Activated B cell treated with CpG ODN at 0.5 μM for 24 hours (primary cell): ENCODE measurements around the gene GID8. TPM values are rescaled to one million over a fixed set of nuclear protein-coding genes. Genes with fewer than 3 reads are reported as not detected.

ENCODE experiments used
- ATAC-seq: fragments of 200-7000 bp; cut with Tn5 transposase; one replicate; pipeline ENCODE4 v1.10.0; 2021; ENCODE audit warnings: low read depth, mild to moderate bottlenecking, moderate library complexity
- CTCF ChIA-PET: fragments of 350-600 bp; sonication (Branson Sonifier 250); formaldehyde crosslinking; loops from one replicate; lab custom pipeline; 2021; ENCODE audit warnings: antibody characterized with exemption; lab: Charles Lee
- POLR2A ChIA-PET: fragments of 350-600 bp; sonication (Branson Sonifier 250); formaldehyde crosslinking; loops from one replicate; lab custom pipeline; 2021; ENCODE audit warnings: antibody characterized with exemption; lab: Charles Lee
- DNase-seq: peaks from one replicate; pipeline ENCODE4 v3.0.0; 2022
- H3K27ac Mint-ChIP-seq: one replicate; pipeline ENCODE4 v1.8.0; 2020; ENCODE audit warnings: mixed read lengths
- H3K27me3 Mint-ChIP-seq: one replicate; pipeline ENCODE4 v1.8.0; 2021; ENCODE audit warnings: mixed read lengths
- H3K36me3 Mint-ChIP-seq: one replicate; pipeline ENCODE4 v1.8.0; 2021; ENCODE audit warnings: low read depth, mixed read lengths
- H3K4me1 Mint-ChIP-seq: one replicate; pipeline ENCODE4 v1.8.0; 2021; ENCODE audit warnings: mixed read lengths
- H3K4me3 Mint-ChIP-seq: one replicate; pipeline ENCODE4 v1.8.0; 2020; ENCODE audit warnings: mild to moderate bottlenecking, mixed read lengths
- H3K9me3 Mint-ChIP-seq: one replicate; pipeline ENCODE4 v1.8.0; 2020; ENCODE audit warnings: mixed read lengths
- intact Hi-C: fragments of 100-400 bp; cut with micrococcal nuclease; formaldehyde crosslinking; loops from one replicate; pipeline ENCODE4 v1.15.1; 2024
- total RNA-seq: library from RNA; stranded (reverse); gene quantifications from 2 replicates; pipeline ENCODE4 v1.2.3, GENCODE V29; 2022
- TF ChIP-seq, protein P1 (sequence below): fragments of 200-600 bp; IDR thresholded peaks from one replicate; pipeline ENCODE4 v1.8.0; 2022; ENCODE audit warnings: antibody characterized with exemption, mild to moderate bottlenecking

Gene GID8
- total RNA-seq, 1 donor from 2014 or later: 43.1 TPM

DNA sequence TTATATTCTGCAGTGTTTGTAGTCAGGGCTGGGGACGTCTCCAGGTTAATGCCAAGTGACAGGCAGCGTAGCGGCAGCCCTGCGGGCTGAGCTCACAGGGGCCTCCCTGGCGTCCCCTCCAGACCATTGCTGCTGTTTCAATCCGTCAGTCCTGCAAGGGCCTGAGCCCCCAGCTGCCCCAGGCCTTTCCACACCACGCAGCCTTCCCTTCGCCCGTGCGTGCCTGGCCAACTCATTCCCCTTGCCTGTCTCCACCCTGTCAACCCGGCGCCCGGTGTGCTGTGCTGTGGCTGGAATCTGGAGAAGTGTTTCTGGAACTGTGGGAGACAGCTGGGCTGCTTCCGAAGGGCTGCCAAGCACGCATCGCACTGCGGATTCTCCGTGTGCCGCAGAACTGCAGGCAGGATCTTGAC lies 56.9 kb downstream of the GID8 start:
- ATAC-seq: no peak
- TF ChIP-seq, protein P1, sequence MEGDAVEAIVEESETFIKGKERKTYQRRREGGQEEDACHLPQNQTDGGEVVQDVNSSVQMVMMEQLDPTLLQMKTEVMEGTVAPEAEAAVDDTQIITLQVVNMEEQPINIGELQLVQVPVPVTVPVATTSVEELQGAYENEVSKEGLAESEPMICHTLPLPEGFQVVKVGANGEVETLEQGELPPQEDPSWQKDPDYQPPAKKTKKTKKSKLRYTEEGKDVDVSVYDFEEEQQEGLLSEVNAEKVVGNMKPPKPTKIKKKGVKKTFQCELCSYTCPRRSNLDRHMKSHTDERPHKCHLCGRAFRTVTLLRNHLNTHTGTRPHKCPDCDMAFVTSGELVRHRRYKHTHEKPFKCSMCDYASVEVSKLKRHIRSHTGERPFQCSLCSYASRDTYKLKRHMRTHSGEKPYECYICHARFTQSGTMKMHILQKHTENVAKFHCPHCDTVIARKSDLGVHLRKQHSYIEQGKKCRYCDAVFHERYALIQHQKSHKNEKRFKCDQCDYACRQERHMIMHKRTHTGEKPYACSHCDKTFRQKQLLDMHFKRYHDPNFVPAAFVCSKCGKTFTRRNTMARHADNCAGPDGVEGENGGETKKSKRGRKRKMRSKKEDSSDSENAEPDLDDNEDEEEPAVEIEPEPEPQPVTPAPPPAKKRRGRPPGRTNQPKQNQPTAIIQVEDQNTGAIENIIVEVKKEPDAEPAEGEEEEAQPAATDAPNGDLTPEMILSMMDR: no peak
- Mint-ChIP-seq H3K9me3 (no peaks in the 10 kb centered on the region), H3K4me1 (no peaks in the 10 kb centered on the region), H3K4me3 (no peak overlapping the region), H3K27ac (no peak overlapping the region), H3K27me3 (peaks cover 55% of the 10 kb centered on the region), H3K36me3 (no peaks in the 10 kb centered on the region)
- ChIA-PET POLR2A (no interaction called here), CTCF (no interaction called here)
- intact Hi-C loops: no loop called here
- DNase-seq: no peak

DNA sequence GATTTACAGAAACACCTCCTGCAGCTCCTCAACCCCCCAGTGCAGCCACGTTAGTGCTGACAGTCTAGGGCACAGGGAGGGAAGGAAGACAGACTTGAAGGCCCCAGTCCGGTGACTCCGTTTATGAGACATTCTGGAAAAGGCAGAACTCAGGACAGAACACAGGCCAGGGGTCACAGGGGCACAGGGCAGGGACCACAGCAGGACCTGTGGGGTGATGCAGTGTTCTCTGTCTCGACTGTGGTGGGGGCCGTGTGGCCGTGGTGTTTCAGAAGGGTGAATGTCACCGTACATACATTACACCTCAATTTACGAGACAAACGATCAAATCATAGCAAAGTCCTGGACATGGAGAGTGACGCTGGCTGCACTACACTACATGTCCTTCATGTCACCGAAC lies 57.5 kb downstream of the GID8 start:
- H3K27me3 Mint-ChIP-seq: peaks cover 61% of the 10 kb centered on the region
- intact Hi-C loops: no loop called here
- ChIA-PET POLR2A (no interaction called here), CTCF (no interaction called here)
- H3K9me3 Mint-ChIP-seq: no peaks in the 10 kb centered on the region
- H3K27ac Mint-ChIP-seq: no peak overlapping the region
- no peaks in the 10 kb centered on the region for H3K36me3 Mint-ChIP-seq
- H3K4me1 Mint-ChIP-seq: no peaks in the 10 kb centered on the region
- DNase-seq (no peak), ATAC-seq (no peak)
- H3K4me3 Mint-ChIP-seq: no peak overlapping the region
- TF ChIP-seq, protein P1: no peak

DNA sequence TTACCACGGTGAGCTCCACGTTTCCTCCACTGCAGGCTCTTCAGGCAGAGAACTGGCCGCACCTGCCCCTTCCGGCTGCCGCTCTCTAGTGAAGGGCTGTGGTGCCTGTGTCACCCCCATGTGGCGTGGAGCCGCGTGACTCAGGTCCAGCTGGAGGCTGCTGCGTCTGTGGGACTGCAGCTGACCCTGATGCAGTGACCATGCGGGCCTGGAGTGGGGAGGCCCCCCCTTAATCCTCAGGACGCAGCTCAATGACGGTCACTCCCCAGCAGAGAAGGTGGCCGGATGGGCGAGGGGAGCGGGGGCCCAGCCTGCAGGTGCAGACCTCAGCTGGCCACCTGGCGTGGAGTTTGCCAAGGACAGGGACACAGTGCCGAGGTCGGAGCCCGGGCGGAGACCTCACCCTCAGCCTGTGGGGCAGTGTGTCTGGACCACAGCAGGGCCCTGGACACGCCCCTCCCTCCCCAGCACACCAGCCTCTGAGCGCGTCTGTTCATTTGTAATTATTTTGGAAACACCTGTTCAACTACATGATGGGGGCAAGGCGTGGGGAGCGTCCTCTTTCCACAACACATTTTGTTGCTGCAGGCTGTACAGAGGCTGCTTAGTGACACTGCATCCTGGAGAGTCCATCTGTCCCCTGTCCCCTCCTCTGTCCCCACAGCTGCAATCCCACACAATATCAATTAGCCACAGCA lies 58.1 kb downstream of the GID8 start:
- no peak overlapping the region for H3K4me3 Mint-ChIP-seq
- H3K27ac Mint-ChIP-seq: no peak overlapping the region
- peaks cover 63% of the 10 kb centered on the region for H3K27me3 Mint-ChIP-seq
- no peak for DNase-seq
- H3K4me1 Mint-ChIP-seq: no peaks in the 10 kb centered on the region
- intact Hi-C loops: no loop called here
- H3K36me3 Mint-ChIP-seq: no peaks in the 10 kb centered on the region
- CTCF ChIA-PET: no interaction called here
- ATAC-seq: no peak
- TF ChIP-seq, protein P1: no peak
- no peaks in the 10 kb centered on the region for H3K9me3 Mint-ChIP-seq
- POLR2A ChIA-PET: no interaction called here

DNA sequence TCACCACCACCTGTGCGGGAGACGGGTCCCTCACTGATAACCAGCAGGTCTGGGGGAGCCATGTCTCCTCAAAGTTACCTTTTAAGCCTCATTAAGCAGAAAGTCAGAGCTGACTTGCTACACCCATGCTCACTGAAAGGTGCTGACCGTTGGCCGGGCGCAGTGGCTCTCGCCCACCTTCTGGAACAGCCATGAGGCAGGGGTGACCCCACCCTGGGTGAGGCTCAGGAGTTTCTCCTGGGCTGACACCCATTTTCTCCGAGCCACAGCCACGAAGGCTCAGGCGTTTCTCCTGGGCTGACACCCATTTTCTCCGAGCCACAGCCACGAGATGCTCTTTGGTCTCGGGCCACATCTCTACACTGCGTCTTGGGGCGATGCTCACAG lies 58.6 kb downstream of the GID8 start:
- Mint-ChIP-seq H3K4me3 (no peak overlapping the region), H3K4me1 (no peaks in the 10 kb centered on the region), H3K36me3 (no peaks in the 10 kb centered on the region), H3K27me3 (peaks cover 64% of the 10 kb centered on the region), H3K27ac (no peak overlapping the region), H3K9me3 (no peaks in the 10 kb centered on the region)
- DNase-seq (no peak), ATAC-seq (no peak)
- POLR2A ChIA-PET: no interaction called here
- TF ChIP-seq, protein P1: no peak
- CTCF ChIA-PET: no interaction called here
- intact Hi-C loops: no loop called here

DNA sequence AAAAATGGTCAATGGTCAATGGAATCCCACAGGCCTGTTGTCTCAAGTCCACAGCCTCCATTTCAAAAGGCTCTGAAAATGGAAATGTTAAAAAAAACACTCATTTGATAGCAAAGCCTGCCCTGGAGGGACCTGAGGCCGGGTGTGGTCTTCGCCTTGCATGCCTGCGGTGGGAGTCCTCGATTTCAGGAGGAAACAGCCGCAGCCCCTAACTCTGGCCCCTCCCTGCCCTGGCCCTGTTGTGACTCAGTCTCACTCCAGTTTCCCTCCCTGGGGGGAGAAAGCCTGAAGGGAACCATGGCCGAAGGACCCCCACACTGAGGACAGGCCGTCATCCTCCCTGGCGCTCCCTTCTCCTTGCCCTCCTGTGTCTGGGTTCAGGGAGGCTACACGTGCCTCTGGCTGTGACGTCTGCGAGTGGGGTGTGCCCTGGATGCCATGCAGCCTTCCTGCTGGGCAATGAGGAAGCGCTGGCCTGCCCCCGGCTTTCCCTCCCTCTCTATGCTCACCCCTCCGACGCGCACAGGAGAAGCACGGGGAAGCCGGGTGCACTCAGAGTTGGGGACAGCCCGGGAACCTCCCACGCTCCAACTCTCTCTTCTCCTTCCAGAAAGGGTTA lies 59.6 kb downstream of the GID8 start:
- no peaks in the 10 kb centered on the region for H3K4me1 Mint-ChIP-seq
- TF ChIP-seq, protein P1: no peak
- peaks cover 66% of the 10 kb centered on the region for H3K27me3 Mint-ChIP-seq
- ChIA-PET POLR2A (no interaction called here), CTCF (no interaction called here)
- no peak overlapping the region for H3K27ac Mint-ChIP-seq
- H3K9me3 Mint-ChIP-seq: no peaks in the 10 kb centered on the region
- no peak overlapping the region for H3K4me3 Mint-ChIP-seq
- ATAC-seq (no peak), DNase-seq (no peak)
- intact Hi-C loops: no loop called here
- no peaks in the 10 kb centered on the region for H3K36me3 Mint-ChIP-seq

Other genes starting within 250 kb of the GID8 start
- gene NTSR1, start 229.3 kb upstream of the GID8 start, total RNA-seq: not detected in 2 replicates
- gene MRGBP, start 141.7 kb upstream of the GID8 start, total RNA-seq: 9.8 and 10.7 TPM in 2 replicates
- 74.6 and 78.9 TPM in 2 replicates for gene OGFR, start 133.3 kb upstream of the GID8 start, total RNA-seq
- 33.2 and 37.6 TPM in 2 replicates for gene COL9A3, start 121.1 kb upstream of the GID8 start, total RNA-seq
- 54.5 and 55.6 TPM in 2 replicates for gene TCFL5, start 76.3 kb upstream of the GID8 start, total RNA-seq
- gene DIDO1, start 11.6 kb upstream of the GID8 start, total RNA-seq: 79.2 and 89.1 TPM in 2 replicates
- gene SLC17A9, start 14.6 kb downstream of the GID8 start, total RNA-seq: 45.0 and 47.6 TPM in 2 replicates
- not detected in 2 replicates for gene BHLHE23, start 68.8 kb downstream of the GID8 start, total RNA-seq